Sciatic nerve (tissue), 2 donors: ENCODE measurements around the gene COMMD4. TPM values are rescaled to one million over a fixed set of nuclear protein-coding genes. Genes with fewer than 3 reads are reported as not detected.

Source experiments
- ATAC-seq: fragments of 200-7000 bp; cut with Tn5 transposase; one replicate; pipeline ENCODE4 v1.9.1; 2020; ENCODE audit warnings: mild to moderate bottlenecking, moderate library complexity
- DNase-seq: peaks from one replicate; pipeline ENCODE4 v3.0.0-alpha.2; 2020; ENCODE audit warnings: low spot score
- intact Hi-C: fragments of 100-400 bp; cut with DNase I; formaldehyde crosslinking; loops from one replicate; pipeline ENCODE4 v1.14.2; 2022
- total RNA-seq: library from RNA; stranded (reverse); fragmentation: NEBNext Ultra II Directional; extraction: Animal tissue kit (Norgen Biotek cat#: 25700); gene quantifications from one replicate; pipeline ENCODE4 v1.2.1, GENCODE V29; 2021
- donor health status: DM: no; HTN: no; CAD: no.
- donor health status: DM: no; HTN: no; CAD: no.

Gene COMMD4
- total RNA-seq, 1 donor from 2014 or later = 36.8 TPM

DNA sequence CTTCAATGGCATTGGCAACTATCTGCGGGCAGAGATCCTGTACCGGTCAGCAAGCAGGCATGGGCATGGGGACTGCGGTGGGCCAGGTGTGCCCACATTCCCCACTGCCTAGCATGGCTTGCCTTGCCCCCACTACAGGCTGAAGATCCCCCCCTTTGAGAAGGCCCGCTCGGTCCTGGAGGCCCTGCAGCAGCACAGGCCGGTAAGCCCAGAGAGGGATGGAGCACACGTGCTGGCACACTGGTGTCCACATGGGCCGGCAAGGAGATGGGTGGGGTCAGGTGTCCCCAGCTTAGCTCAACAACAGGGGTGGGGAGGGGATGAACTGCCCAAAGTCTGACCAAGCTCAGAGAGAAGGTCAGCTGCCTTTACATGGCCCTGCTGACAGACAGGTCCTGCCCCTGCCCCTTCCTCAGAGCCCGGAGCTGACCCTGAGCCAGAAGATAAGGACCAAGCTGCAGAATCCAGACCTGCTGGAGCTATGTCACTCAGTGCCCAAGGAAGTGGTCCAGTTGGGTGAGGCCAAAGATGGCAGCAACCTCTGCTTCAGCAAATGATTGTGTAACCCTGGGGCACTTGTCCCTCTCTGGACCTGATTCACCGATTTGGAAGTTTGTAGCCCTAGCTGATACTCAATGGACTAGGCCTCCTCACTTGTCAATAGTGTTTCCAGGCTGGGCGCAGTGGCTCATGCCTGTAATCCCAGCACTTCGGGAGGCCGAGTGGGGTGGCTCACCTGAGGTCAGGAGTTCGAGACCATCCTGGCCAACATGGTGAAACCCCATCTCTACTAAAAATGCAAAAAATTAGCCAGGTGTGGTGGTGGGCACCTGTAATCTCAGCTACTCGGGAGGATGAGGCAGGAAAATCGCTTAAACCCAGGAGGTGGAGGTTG, 16.6 kb downstream of the COMMD4 start:
- ATAC-seq (no peak), DNase-seq (no peak)
- intact Hi-C loops = no loop called here

DNA sequence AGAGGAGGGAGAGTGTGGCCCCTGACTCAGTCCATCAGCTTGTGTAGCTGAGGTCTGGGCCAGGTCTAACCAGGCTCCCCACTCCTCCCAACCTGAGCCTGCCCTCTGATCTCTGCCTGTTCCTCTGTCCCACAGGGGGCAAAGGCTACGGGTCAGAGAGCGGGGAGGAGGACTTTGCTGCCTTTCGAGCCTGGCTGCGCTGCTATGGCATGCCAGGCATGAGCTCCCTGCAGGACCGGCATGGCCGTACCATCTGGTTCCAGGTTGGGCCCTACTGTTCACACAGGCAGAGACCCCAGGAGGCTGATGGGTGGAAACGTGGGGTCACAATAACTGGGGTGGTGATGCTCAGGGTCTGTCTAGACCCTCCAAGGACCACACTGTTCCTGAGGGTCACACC, 17.7 kb downstream of the COMMD4 start:
- DNase-seq (no peak), ATAC-seq (no peak)
- intact Hi-C loops = no loop called here

DNA sequence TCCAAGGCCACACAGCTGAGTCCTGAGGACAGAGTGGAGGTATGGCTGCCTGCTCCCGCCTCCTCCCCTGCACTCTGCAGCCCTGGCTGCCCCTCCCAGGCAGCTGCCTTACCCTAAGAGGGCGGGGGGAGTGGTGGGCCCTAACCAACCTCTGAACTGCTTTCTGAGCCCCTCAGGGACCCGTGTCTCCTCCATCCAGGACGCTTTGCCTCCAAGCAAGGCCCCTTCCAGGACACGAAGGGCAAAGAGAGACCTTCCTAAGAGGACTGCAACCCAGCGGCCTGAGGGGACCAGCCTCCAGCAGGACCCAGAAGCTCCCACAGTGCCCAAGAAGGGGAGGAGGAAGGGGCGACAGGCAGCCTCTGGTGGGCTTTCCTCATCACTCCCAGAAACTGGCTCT, 18.6 kb downstream of the COMMD4 start:
- DNase-seq (no peak), ATAC-seq (no peak)
- intact Hi-C loops = no loop called here

- DNase-seq (no peak), ATAC-seq (no peak)
- intact Hi-C loops = no loop called here
Measured at GRCh38 chr15:75355369-75355768, 19.5 kb downstream of the COMMD4 start.

GRCh38 chr15:75356006-75356405, 20.1 kb downstream of the COMMD4 start:
- ATAC-seq (no peak), DNase-seq (no peak)
- intact Hi-C loops = no loop called here

DNA sequence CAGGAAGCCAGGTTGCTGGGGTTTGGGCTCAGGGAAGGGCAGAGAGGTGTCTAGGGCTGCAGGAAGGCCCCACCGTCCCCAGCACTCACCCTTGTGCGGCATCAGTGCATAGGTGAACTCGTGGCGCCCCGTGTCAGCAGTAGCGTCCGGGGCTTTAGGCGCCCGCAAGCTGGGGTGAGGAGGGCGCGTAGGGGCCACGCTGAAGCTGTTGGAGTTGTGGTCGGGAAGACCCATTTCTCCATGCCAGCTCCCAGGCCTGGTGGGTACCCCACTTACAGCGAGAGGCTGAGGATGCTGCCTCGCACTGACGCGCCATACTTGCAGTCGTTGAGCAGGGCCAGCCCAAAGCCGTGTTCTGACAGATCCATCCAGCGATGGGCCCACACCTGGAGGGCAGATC, 20.7 kb downstream of the COMMD4 start:
- DNase-seq = no peak
- intact Hi-C loops = no loop called here
- ATAC-seq = no peak

DNA sequence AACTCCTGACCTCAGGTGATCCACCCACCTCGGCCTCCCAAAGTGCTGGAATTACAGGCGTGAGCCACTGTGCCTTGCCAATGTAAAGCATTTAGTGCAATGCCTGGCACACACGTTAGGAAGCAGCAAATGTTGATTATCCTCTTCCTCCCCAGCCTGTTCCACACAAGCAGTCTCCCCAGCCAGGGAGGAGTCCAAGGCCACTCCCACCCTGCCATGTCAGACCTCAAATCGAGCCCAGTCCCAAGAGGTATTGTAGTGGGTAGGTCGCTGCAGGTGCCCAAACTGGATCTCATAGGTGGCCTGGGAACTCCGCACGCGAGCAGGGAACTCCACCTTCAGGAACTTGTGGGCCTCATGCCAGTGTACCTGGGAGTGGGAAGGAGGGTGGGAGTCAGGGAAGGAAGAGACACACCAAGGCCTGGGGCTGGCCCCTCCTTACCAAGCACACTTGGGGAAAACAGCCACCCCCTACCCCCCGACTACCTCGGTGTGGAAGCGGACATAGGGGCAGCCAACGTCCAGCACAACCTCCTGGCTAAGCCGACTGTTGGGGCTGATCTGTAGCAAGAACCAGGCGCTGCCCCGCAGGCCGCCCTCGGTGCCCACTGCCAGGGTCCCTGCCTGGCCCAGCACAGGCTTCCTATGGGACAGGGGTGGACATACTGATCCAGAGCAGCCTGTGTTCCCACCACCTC, 22.3 kb downstream of the COMMD4 start:
- intact Hi-C loops = no loop called here
- no peak for DNase-seq
- ATAC-seq = no peak

GRCh38 chr15:75358771-75359536, 23.1 kb downstream of the COMMD4 start:
- intact Hi-C loops = no loop called here
- no peak for DNase-seq
- no peak for ATAC-seq

GRCh38 chr15:75359537-75360250, 23.8 kb downstream of the COMMD4 start:
- intact Hi-C loops = no loop called here
- ATAC-seq (no peak), DNase-seq (no peak)

DNA sequence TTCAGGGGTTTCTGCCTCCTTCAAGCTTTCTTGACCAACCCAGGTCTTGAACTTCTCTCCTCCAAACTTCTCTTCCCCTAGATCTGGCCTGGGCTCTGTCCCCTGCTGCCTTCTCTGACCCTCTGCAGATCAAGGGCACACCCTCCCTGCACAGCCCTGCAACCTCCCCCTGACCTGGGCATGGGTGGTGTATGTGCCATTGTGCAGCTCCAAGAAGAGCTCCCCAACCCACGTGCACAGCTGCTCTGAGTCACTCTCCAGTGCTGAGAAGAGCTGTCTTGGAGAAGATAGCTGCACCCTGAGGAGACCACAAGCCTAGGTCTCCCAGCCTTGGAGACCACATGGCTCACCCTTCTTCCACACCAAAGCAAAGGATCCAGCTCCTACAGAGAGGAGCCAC, 24.5 kb downstream of the COMMD4 start:
- DNase-seq (no peak), ATAC-seq (no peak)
- intact Hi-C loops = no loop called here

DNA sequence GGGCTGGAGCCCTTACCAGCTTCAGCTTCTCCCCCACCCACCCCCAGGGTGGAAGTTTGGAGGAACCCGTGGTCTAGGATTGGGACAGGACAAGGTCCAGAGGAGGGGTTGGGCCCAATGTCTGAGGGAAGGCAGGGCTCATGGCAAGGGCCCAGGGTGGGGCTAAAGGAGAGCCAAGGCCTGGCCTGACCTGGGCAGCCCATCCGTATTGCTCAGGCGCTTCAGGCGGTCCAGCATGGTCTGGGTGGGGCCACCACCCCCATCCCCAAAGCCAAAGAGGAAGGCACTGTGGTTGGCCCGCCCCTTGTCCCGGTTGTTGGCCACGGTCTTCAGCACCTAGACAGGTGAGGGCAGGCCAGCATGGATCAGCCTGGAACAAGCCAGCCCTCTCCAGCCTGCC, 25.0 kb downstream of the COMMD4 start:
- intact Hi-C loops = no loop called here
- ATAC-seq (no peak), DNase-seq (no peak)

DNA sequence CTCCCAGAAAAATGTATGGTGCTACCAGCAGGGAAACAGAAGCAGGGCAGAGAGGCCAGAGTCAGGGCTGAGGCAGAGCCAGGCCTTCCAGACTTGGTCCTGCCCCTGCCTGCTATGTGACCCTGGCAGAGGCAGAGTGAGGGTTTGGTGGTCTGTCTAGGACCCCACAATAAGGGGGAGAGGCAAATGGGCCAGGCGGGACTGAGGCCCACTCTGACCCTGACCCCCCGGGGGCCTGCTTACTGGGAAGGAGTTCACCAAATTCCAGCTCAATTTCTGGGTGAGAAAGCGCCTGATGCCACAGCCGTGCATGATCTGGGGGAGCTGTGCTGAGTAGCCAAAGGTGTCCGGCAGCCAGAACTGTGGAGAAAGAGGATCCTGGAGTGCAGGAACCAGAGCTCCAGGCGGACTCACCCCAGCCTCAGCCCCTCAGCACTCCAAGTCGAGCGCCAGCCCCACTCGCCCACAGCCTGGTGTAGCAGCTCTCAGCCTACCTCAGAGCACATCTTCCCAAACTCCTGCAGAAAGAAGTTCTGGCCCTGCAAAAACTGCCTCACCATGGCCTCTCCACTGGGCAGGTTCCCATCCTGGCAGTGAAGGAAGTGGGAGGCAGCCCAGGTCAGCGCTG, 25.6 kb downstream of the COMMD4 start:
- no peak for ATAC-seq
- DNase-seq = no peak
- intact Hi-C loops = no loop called here

DNA sequence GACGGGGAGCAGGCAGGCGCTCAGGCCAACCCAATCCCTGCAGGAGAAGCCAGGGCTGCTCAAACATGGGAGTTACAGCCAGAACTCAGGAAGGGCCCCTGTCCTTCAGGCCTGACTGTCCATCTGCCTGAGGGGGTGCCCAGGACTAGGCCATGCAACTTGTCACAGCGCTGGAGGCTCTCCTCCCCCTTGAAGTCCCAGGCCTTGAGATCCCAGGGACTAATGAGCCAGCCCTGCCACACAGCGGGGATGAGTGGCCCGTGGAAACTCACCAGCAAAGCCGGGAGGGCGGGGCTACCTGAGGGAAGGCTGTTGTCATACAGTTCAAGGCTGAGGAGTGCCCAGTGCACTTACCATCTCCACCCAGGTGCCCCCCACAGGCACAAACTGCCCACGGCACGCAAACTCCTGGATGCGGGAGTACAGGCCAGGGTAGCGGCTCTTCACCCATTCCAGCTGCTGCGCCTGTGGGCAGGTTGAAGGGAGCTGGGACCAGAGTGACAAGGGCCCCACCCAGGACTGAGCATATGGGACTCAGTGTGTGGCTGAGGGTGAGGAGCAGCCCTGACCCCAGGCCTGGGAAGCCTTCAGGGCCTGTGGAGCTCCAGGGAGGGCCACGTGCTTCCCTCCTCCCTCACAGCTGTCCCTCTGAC, 26.3 kb downstream of the COMMD4 start:
- intact Hi-C loops = no loop called here
- no peak for DNase-seq
- ATAC-seq = no peak

DNA sequence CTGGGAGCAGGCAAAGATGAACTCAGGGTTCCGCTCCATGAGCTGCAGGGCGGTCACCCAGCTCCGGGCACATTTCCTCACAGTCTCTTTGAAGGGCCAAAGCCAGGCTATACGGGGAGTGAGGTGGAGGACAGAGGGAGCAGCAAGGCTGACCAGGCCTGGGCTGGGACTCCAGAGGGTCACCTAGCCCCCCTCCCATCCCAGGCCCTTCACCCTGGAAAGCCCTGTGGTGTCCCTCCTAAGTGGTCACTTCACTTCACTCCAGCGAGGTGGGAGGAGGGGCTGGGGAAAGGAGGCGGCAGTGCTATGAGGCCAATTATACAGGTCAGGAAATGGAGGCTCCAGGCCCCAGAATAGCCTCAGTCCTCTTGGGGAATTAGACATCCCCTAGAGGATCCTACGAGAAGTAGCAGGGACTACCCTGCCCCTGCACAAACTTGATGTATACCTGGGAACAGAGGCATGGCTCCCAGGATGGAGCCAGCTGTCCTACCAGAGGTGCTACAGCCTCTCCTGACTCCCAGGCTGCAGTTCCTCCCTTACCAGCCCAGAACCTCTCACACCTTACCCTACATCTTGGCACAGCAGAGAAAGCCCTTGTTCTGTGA, 26.9 kb downstream of the COMMD4 start:
- DNase-seq (no peak), ATAC-seq (no peak)
- intact Hi-C loops = no loop called here

GRCh38 chr15:75363786-75364185, 27.9 kb downstream of the COMMD4 start:
- intact Hi-C loops = no loop called here
- ATAC-seq (no peak), DNase-seq (no peak)

- intact Hi-C loops = no loop called here
- ATAC-seq = no peak
- DNase-seq = no peak
Measured at GRCh38 chr15:75364881-75365280, 29.0 kb downstream of the COMMD4 start.

GRCh38 chr15:75366163-75366562, 30.3 kb downstream of the COMMD4 start:
- no peak for ATAC-seq
- intact Hi-C loops = no loop called here
- DNase-seq = no peak

DNA sequence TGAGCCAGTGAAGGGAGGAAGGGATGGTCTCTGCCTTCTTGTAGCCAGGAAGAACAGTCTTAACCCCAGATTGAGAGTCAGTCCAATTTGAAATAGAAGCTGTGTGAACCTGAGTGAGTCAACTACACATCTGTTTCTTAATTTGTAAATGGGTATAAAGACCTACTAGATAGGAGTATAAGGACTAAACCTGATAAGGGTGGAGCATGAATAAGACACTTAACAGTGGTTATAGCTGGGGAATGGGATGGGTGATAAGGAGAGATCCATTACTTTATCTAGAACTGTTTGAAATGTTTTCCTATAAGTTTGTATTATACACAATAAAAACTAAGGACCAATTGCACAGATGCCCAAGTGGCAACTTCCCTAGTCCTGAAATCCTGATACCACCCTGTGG, 31.1 kb downstream of the COMMD4 start:
- intact Hi-C loops = no loop called here
- ATAC-seq (no peak), DNase-seq (no peak)
